Inflammatory macrophage treated with lipopolysaccharide for 1 hour (primary cell): ENCODE data around the gene C2CD4D.
"Not testable (repeated sequence)": the region's sequence is repeated elsewhere in the genome, so short reads cannot be mapped to it uniquely, and the experiment has no call there.

Experiments used
- DNase-seq, 2 donors: peaks; one replicate each; pipeline ENCODE4 v3.0.0-alpha.2; 2020 to 2022

Gene C2CD4D

DNA sequence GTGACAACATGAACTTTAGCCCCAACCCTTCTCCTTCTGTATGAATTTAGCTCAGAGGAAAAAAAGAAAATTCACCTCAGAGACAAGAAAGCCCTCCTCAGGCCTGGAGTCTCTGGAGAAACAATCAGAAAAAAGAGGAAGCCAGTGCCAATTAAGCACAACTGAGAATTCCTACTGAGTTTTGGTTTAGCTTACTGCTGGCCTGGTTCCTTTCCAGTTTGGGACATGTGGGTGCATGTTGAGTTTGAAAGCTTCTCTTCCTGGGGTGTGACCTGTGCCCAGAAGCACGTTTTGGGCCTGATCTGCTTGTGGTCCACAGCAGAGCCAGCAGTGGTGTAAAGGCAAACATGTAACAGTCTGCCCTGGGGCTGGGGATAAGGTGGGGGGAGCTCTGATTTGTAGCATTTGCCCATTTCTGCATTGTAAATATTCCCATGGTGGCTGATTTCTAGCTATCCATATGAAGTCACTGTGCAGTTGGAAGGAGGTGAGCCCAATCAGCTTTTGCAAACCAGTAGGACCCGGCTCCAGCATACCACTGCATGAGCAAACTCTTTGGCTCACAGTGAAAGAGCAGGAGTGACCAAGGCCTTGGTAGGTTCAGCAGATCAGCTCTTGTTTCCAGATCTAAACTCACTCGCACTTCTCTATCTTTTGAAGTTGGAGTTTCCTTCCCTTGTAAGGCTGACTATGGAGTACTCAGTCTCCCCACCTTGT is 18.6 kb upstream of the C2CD4D start:
- DNase-seq = no peak

DNA sequence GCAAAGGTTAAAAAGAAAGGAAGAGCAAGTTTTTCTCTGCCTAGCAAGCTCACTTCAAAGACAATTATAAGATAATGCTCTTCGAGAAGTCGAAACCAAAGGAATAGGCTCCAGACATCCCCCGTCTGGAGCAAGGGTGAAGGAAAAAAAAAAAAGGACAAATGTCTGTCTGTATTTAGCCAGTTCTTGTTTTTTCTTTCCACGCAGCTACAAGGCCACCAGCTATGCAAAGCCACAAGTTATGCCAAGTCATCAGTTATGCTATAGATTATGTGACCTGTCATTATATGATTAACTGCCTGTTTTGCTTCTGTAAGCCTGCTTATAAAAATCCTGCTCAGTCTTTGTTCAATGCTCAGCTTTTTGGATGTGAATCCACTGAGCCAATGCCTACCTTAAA is 16.3 kb upstream of the C2CD4D start:
- no peak for DNase-seq

DNA sequence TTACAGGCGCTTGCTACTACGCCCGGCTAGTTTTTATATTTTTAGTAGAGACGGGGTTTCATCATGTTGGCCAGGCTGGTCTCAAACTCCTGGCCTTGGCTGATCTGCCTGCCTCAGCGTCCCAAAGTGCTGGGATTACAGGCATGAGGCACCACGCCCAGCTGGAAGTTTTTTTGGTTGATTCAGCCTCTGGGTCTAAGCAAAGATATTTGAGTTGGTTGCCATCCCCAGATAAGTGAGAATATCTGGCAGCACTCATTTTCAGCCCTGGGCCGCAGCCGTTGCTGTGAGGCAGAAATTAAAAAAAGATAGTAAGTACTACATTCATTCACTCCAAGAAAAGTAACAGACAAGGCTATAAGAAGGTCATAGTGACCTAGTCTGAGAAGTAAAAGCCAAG is 15.9 kb upstream of the C2CD4D start:
- DNase-seq = not testable (repeated sequence)

DNA sequence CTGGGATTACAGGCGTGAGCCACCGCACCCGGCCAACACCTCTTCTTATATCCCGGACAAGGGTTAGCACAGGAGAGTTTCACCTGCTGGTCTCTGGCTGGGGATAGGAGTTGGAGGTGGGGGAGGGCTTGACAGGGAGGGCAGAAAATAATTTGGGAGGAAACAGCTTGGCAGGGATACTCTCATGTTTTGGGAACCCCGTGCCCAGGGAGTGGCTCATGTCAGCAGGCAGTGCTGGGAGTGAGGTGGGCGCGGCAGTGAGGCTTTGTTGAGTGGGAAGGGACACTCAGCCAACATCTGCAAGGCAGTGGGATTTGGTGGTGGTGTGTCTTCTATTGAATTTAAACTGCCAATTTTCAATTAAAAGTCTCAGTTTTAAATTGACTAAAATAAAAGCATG is 15.0 kb upstream of the C2CD4D start:
- DNase-seq = no peak

DNA sequence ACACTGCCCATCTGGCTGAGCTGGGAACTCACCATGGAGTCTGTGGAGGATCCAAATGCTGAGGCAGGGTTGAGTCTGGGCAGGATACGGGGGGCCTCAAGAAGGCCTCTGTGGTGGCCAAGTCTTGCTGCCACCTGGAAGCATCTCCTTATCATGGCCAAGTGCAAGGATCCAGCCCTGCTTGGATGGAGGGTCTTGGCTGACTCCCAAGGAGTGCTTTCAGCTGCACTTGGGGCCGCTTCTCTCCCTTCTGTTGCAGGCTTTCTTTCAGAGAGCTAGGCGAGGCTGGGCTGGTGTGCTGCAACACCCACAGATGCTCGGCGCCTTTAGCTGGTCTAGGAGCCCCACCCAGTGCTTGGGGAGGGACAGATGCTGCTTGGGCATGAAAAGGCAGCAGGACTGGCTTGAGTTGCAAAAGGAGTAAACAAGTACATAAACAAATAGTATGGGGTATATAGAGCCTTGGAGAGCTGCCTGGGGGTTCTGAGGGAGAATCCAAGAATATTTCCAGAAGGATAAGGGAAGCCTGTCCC is 13.9 kb upstream of the C2CD4D start, which contains the start of gene THEM5:
Gene THEM5, minus strand, starts transcription at position 302 of the 533 bp plus-strand sequence. Its CDS starts 147 bp downstream, at position 155.
- no peak for DNase-seq

DNA sequence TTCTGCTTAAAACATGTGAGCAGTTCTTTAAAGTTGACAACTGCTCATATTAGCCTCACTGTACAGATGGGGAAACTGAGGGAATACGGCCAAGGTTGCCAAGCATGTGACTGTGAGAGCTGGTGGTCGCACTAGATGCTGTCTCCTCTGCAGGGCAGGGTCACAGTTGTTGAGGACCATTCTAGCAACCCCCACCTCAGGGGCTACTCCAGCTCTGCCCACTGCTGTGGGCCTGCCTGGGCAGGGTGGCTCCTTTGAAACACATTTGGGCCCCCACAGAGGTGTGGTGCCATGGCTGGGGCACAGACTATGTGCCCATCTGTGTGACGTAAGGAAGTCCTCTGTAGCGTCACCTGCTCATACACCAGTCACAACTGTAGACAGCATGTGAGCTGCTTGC is 13.1 kb upstream of the C2CD4D start:
- DNase-seq = no peak

DNA sequence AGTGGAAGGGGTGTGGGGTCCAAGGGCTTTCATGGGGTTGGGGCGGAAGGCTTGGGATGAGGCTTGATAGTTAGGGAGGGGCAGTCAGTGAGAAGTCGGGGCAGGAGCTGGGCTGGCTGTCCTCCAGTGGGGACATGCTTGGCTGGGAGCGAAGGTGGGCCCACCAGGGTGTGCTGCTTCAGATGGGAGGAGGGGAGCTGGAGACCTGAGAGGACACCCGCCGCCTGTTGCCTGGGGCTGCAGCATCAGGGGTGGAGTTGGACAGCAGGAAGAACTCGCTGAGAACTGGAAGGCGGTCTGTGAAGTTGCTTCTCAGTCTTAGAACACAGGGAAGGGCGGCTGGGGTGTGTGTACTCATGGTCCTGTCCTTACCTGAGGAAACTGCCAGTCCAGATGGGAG is 12.3 kb upstream of the C2CD4D start:
- no peak for DNase-seq

DNA sequence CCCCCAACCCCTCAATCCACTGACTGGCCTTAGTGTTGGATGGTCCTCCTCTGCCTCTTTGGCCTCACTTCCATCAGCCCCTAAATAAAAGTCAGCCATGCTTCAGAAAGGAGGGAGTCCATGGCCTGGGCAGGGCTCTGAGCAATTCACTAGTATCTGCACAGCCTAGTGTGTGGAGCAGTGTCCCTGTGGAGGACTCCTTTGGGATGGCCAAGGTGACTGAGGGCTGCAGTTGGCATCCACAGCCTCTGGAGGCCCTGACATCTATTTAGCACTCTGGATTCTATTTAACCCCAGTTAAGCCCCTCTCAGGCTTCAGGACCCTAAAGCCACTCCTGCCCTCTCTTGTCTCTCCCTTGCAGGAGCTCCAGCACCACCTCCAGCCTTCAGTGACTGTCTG is 10.3 kb upstream of the C2CD4D start:
- DNase-seq = no peak

DNA sequence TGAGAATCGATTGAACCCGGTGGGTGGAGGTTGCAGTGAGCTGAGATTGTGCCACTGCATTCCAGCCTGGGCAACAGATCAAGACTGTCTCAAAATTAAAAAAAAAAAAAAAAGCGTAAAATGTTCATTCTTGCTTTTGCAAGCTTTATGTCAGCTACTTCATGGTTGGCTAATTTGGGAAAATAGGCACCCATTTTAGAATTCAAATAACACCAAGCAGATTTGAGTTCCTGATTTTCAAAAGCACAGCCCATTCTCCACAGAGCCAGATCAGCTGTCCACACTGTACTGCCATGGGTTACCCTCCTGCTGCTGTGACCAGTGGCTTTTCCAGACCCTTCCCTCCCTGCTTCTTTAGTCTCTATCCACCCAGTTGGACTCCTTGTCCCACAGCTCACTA is 9.5 kb upstream of the C2CD4D start:
- peak; percentile 41 to 61 for DNase-seq

DNA sequence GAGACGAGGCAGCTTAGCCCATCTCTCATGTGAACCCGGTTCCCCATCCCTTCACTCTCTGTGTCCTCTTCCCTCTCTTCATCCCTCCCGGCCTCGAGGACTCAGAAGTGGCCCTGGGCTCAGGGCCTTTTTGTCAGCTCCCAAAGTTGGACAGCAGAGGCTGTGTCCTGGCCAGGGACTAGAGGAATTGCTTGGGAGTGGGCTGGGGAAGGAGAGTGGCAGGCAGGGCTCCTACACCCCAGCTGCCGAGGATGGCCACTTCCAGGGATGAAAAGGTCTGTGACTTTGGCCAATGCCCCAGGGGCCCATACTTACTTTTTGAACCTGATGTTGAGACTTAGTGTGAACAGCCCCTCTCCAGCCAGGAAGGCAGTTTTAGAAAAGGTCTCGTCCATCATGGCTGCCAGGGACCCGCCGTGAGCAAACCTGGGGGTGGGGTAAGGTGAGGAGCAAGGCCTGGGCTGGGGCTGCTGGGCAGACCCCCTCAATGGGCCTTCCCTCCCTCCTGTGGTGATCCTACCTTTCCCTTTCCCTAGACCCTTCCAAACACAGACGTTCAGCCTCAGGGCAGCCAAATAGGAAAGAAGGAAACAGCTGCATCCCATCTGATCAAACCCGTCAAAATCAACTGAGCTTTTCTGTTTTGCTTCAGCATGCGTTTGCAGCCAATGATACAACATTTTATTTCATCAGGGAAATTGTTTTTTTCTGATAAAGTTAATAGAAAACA is 8.4 kb upstream of the C2CD4D start:
- no peak for DNase-seq

DNA sequence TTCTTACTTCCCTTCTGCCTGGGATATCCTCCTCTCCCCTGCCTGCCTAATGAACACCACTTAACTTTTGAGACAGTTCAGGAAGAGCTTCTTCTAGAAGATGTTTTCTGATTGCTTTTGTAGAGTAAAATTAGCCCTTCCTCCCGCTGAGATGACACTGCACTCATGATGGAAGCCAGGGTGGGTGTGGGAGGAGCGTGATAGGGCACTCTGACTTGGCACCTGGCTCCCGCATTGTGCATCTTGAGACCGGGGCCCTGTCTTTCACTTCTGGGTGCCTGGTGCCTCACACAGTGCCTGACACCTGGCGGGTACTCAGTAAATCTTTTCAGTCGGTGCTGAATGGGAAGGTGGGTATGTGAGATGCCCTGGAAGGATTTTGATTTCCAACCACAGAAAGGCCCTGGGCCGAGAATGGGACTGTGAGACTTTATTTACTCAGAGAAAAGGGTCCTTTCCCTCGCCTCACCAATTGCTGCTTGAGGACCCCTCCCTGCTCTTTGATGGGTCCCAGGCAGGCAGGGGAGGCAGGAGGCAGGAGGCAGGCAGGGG is 7.1 kb upstream of the C2CD4D start:
- no peak for DNase-seq

DNA sequence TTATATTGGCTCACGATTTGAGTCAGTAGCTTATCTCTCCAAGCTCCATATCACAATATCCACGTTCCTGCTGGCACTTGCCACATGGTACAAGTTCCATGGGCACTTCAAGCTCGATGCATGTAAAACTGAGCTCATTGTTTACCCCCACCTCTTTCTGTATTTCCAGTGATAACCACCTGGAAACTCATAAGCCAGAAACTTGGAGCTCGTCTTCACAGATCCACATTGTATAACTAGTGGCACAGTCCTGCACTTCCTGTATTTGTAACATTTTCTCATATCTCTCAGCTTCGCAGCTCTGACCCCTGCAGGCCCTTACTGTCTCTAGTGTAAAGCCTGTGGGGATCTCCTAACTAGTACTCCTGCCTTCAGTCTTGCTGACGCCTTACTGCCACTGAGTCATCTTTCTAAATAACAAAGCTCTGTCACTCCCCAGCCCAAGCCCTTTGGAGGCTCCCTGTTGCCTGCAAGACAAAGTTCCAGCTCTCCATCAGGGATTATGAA is 6.5 kb upstream of the C2CD4D start:
- DNase-seq = peak in 1 of 2 donors; percentile 62

DNA sequence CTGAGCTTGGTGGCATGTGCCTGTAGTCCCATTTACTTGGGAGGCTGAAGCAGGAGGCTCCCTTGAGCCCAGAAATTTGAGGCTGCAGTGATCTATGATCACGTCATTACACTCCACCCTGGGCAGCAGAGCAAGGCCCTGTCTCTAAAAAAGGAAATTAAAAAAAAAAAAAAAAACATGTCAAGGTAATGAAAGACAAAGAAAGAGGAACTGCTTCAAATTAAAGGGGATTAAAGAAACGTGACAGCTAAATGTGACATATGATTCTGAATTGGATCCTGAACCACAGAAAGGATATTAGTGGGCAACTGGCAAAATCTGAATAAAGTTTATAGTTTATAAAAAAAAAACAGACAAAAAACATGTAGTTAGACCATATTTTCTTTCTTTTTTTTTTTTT is 3.8 kb upstream of the C2CD4D start:
- DNase-seq = no peak

DNA sequence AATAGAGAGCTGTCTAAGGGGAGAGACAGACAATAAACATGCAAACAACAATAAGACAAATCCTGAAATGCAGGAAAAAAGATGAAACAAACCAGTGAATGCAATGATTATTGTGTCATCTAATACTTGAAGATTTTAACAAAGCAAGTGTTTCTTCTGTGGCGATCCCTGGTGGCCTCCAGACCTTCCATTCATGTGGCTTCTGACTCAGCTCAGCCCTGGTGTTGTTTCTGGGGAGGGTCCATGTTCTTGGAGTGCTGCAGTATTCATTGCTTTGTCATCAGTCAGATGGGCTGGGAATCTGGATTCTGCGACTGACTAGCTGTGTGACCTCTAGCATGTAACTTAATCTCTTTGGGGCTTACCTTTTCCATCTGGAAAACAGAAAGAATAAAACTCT is 1.5 kb upstream of the C2CD4D start:
- no peak for DNase-seq

DNA sequence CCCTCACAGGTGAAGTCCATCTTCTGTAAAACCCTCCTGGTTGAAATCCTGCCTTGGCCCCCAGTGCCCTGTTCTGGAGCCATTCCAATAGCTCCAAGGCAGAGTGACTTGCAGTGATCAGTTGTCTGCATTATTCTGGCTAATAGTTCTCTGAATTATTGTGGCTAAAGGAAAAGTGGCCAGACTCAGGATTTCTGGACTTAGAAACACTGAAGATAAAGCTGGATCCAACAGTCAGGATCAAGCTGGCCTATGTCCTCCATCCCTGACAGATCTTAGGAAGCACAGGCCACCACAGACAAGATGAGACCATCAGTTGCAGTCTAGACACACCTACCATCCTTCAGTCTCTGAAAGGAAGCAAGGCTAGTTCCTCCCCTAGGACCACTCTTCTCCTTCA is 801 bp upstream of the C2CD4D start:
- no peak for DNase-seq

DNA sequence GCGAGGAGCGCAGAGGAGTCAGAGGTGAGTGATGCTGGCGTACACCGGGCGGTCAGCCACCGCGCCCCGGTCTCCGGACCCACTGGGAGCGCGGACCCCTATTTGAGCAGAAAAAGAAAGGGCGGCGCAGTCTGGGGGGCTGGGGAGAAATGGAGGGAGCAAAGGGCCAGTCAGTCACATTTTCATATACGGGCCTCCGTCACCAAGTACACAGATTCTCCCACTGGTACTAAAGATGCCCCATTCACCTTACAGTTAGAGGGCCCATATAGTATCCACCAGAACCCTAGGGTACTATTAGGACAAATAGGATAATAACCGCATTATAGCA is 573 bp downstream of the C2CD4D start:
- no peak for DNase-seq

DNA sequence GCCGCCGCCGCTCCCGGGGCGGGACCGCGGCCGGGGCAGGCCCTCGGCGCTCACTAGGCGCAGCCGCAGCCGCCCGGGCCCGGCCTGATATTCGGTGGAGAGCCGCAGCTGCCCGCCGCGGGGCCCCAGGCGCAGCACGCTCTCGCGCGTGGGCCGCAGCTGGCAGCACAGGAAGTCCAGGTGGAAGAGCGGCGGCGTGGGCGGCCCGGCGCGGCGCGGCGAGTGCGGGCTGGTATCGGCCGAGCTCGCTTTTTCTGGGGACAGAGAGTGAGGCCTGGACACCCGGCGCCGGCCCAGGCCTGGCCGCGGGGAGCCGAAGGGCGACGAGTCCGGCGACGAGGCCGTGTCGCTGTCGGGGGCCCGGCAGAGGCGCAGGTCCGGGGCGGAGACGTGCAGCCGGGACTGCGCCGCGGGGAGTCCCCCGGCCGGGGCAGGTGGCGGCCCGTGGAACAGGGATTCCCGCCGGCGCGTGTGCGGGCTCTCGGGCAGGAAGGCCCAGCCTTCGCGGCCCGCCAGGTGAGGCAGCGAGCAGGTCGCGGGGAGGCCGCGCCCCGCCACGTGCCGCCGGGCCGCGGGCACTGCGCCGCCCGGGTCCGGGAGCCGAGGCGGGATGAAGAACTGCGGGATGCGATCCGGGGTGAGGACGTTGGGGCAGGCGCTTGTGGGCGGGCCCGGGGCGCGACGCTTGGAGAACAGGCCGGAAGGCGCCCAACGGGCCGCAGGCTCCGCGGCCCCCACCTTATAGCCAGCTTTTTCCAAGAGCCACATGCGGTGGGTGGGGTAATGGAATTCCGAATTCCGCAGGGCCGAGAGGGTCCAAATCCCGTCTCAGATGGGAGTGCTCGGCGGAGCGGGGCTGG is 1.2 kb downstream of the C2CD4D start:
- peak in 1 of 2 donors; percentile 25 for DNase-seq

DNA sequence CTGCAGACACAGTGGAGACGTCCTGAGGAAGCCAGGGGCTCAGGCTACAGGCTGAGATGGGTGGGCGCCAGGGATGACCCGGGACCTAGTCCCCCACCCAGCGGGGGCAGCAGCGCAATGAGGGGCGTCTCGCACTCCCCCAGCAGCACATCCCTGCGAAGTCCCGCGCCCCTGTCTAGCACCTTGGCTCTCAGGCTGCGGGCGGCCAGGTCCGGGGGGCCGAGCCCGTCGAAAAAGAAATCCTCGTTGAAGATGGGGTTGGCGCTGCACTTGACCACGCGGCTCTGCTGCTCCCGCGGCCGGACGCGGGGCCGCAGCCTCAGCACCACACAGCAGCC is 1.8 kb downstream of the C2CD4D start:
- DNase-seq = no peak

DNA sequence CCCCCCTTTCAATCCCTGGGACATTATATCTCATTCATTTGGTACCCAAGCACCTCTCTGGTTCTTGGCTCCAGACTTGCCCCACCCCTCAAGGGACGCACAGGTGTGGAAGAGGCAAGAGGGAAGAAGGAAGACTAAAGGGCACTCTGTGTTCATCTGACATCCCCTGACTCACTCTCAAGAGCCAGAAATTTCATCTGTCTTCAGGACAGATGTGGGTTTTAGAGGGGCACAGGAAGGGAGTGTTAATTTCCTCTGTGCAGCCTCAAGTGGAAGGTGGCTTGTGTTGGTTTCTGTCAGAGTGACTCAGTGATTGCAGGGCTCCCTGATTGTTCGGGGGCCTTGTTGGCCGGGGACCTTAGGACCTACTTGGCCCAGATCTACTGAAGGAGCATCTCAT is 2.4 kb downstream of the C2CD4D start:
- no peak for DNase-seq

DNA sequence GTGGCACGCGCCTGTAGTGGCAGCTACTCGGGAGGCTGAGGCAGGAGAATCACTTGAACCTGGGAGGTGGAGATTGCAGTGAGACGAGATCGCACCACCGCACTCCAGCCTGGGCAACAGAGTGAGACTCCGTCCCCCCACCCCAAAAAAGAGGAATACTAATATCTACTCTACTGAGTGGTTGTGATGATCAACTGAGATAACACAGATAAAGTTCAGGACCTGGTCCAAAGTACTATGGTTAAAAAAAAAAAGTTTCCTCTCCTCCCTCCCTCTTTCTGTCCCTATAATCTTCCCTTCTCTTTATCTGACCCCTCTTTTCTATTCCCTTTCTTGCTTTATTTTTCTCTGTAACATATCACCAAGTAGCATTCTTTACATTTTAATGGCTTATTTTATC is 4.0 kb downstream of the C2CD4D start:
- DNase-seq = no peak

DNA sequence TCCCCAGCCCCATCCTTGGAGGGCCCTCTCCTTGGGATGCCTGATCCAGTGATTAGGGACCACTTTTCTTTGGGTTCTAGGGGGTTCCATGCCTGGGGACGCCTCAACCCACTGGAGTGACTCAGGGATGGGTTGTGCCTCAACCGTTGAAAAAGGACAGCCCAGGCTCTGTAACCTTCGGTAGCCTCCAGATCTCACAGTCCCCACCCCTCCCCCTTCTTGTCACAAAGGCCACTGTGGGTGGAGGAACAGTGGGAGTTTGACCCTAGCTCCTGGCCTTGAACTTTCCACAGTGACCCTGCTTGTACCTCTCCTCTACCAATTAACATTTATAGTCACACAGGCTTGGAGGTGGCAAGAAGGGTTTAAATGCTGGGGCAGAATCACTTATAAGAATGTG is 5.4 kb downstream of the C2CD4D start:
- peak in 1 of 2 donors; percentile 25 for DNase-seq

DNA sequence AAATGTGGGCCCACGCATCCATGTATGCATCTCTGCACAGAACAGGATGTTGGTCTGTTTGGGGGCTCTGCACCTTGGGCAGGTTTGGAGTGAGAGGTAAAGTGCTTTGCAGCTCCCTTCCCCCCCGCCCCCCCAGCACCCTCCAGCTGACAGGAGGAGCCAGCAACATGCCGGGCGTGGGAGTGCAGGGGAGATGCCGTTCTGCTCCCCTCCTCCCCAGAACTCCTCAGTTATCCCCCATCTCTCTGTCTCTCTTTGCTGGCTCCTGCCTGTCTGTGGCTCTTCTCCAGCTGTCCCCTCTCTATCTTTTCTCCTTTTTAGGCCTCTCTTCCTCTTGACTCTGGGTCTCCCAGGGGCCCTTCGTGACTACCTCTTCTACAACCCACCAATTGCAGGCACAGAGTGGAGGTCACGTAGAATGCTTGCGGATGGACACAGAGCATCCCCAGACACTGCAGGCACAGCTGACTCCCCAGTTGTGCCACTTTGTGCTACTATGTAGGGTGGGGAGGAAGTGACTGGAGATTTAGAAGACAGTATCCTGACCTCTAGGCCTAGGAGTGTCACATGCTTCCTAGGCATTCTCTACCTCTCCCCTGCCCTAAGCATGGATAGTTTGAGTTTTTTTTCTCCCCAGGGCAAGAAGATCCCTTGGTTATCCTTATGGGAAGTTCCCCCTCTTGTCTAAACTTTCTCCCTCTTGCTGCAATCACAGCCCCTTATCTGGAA is 6.3 kb downstream of the C2CD4D start:
- no peak for DNase-seq
